Loucy (cell line): Measurements from ENCODE around the gene PDE9A.

Experiments used
- H2AFZ ChIP-seq: fragments of 200-600 bp; sonication (generic); 2 replicates; pipeline ENCODE4 v1.6.0; 2016; ENCODE audit warnings: antibody characterized with exemption, mild to moderate bottlenecking, low read length, moderate library complexity
- H3F3A ChIP-seq: fragments of 200-600 bp; 2 replicates; pipeline ENCODE4 v1.6.0; 2016; ENCODE audit warnings: antibody characterized with exemption, low read depth, mild to moderate bottlenecking
- H3K27me3 ChIP-seq: fragments of 200-600 bp; sonication (generic); 2 replicates; pipeline ENCODE4 v1.6.1; 2014; ENCODE audit warnings: low read length, mild to moderate bottlenecking; ENCODE audit not compliant: insufficient read depth, poor library complexity, severe bottlenecking
- H3K36me3 ChIP-seq: fragments of 200-600 bp; sonication (generic); 2 replicates; pipeline ENCODE4 v1.6.1; 2016; ENCODE audit warnings: low read length; ENCODE audit not compliant: insufficient read depth
- H3K4me1 ChIP-seq: fragments of 200-600 bp; sonication (generic); 2 replicates; pipeline ENCODE4 v1.5.1; 2014; ENCODE audit warnings: low read length, mild to moderate bottlenecking; ENCODE audit not compliant: insufficient read depth, poor library complexity, severe bottlenecking
- H3K4me2 ChIP-seq: fragments of 200-600 bp; sonication (generic); 2 replicates; pipeline ENCODE4 v1.6.0; 2014; ENCODE audit warnings: antibody characterized with exemption, low read length, low read depth, mild to moderate bottlenecking; ENCODE audit not compliant: poor library complexity, severe bottlenecking
- H3K4me3 ChIP-seq: fragments of 200-600 bp; sonication (generic); 2 replicates; pipeline ENCODE4 v1.5.1; 2014; ENCODE audit warnings: low read length, mild to moderate bottlenecking, mixed read lengths; ENCODE audit not compliant: poor library complexity, severe bottlenecking
- H3K79me2 ChIP-seq: fragments of 200-600 bp; sonication (generic); 2 replicates; pipeline ENCODE4 v1.6.1; 2014; ENCODE audit warnings: low read length; ENCODE audit not compliant: insufficient read depth
- H3K9ac ChIP-seq: fragments of 200-600 bp; sonication (generic); 2 replicates; pipeline ENCODE4 v1.6.0; 2014; ENCODE audit warnings: mild to moderate bottlenecking, low read depth, low read length, moderate library complexity; ENCODE audit not compliant: poor library complexity, severe bottlenecking
- H3K9me2 ChIP-seq: fragments of 200-600 bp; sonication (generic); replicated peaks from 2 replicates; pipeline ENCODE4 v1.6.1; 2016; ENCODE audit warnings: low read depth, low read length, mixed read lengths
- H3K9me3 ChIP-seq: fragments of 200-600 bp; sonication (generic); 2 replicates; pipeline ENCODE4 v1.6.1; 2014; ENCODE audit warnings: mild to moderate bottlenecking, antibody characterized with exemption, low read length, low read depth; ENCODE audit not compliant: insufficient read depth
- H4K20me1 ChIP-seq: fragments of 200-600 bp; sonication (generic); 2 replicates; pipeline ENCODE4 v1.6.0; 2014; ENCODE audit warnings: antibody characterized with exemption, low read length, mild to moderate bottlenecking; ENCODE audit not compliant: insufficient read depth, poor library complexity, severe bottlenecking
- CTCF ChIP-seq: fragments of 200-600 bp; sonication (generic); conservative IDR thresholded peaks from 2 replicates; pipeline ENCODE4 v1.5.1; 2014; ENCODE audit warnings: mild to moderate bottlenecking, antibody characterized with exemption, low read length
- EZH2phosphoT487 ChIP-seq: fragments of 200-600 bp; IDR thresholded peaks from 2 replicates; pipeline ENCODE4 v1.6.1; 2018; ENCODE audit warnings: antibody characterized with exemption, mild to moderate bottlenecking, moderate library complexity, borderline replicate concordance

PDE9A gene

GRCh38 chr21:42630626-42631025, 22.8 kb upstream of the PDE9A start:
- Histone ChIP-seq H3K36me3 (no peaks in the 10 kb centered on the region), H4K20me1 (no peaks in the 10 kb centered on the region), H3K9me3 (no peaks in the 10 kb centered on the region), H3K9me2 (no peaks in the 10 kb centered on the region), H3K4me3 (no peak overlapping the region), H3K9ac (no peak overlapping the region), H3K4me1 (peaks cover 3% of the 10 kb centered on the region), H3K4me2 (no peak overlapping the region), H3F3A (no peaks in the 10 kb centered on the region), H3K79me2 (no peaks in the 10 kb centered on the region), H2AFZ (no peak overlapping the region), H3K27me3 (no peaks in the 10 kb centered on the region)
- TF ChIP-seq CTCF (no peak), EZH2phosphoT487 (no peak)

- Histone ChIP-seq H4K20me1 (no peaks in the 10 kb centered on the region), H2AFZ (no peak overlapping the region), H3K36me3 (no peaks in the 10 kb centered on the region), H3K4me2 (no peak overlapping the region), H3K4me3 (no peak overlapping the region), H3K9me2 (no peaks in the 10 kb centered on the region), H3K9ac (no peak overlapping the region), H3K79me2 (no peaks in the 10 kb centered on the region), H3K9me3 (no peaks in the 10 kb centered on the region), H3K27me3 (no peaks in the 10 kb centered on the region), H3F3A (no peaks in the 10 kb centered on the region), H3K4me1 (no peaks in the 10 kb centered on the region)
- no peak for TF ChIP-seq EZH2phosphoT487
Measured at GRCh38 chr21:42631142-42631541, 22.3 kb upstream of the PDE9A start.

GRCh38 chr21:42632336-42632751, 21.1 kb upstream of the PDE9A start:
- no peaks in the 10 kb centered on the region for H4K20me1 ChIP-seq
- no peaks in the 10 kb centered on the region for H3K4me1 ChIP-seq
- no peak overlapping the region for H3K4me3 ChIP-seq
- H3F3A ChIP-seq = no peaks in the 10 kb centered on the region
- no peaks in the 10 kb centered on the region for H3K27me3 ChIP-seq
- H3K79me2 ChIP-seq = no peaks in the 10 kb centered on the region
- H3K9ac ChIP-seq = no peak overlapping the region
- no peak overlapping the region for H2AFZ ChIP-seq
- TF ChIP-seq EZH2phosphoT487 (no peak), CTCF (no peak)
- H3K9me3 ChIP-seq = no peaks in the 10 kb centered on the region
- no peaks in the 10 kb centered on the region for H3K9me2 ChIP-seq
- no peaks in the 10 kb centered on the region for H3K36me3 ChIP-seq
- no peak overlapping the region for H3K4me2 ChIP-seq
